ENCODE data around the gene TMEM271.

The TMEM271 gene

DNA sequence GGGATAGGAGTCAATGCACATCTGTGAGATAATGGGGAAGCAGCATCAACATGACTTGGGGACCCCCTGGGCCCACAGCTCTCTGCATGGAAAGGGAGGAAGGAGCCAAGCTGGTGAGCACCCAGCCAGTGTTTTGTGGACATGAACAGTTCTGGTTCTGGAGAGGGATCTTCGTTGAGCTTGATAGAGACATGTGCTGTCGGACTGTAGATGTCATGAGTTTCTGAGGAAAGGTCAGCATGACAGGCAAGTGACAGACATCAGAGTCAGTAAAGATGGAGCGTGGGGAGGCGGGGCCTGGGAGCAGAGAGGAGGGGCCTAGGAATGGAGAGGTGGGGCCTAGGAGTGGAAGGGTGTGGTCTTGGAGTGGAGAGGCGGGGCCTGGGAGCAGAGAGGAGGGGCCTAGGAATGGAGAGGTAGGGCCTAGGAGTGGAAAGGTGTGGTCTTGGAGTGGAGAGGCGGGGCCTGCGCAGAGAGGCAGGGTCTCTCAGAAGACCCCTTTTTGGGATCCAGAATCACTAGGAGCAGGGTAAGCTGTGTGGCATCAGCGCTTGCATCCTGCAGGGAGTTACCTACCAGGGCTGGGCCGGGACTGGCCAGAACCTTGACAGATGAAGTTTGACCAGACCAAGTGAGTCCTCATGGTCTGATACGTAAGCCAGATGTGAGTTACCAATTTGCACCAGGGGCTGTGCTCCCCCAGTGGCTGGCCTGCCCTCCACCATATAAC is 43.3 kb downstream of the TMEM271 start:
- in situ Hi-C loops (cut with HindIII; ENCODE audit: low sequenced_read_pairs) = no loop called here
- DNase-seq (ENCODE audit: low read depth) = no peak
- TF ChIP-seq, protein P1, sequence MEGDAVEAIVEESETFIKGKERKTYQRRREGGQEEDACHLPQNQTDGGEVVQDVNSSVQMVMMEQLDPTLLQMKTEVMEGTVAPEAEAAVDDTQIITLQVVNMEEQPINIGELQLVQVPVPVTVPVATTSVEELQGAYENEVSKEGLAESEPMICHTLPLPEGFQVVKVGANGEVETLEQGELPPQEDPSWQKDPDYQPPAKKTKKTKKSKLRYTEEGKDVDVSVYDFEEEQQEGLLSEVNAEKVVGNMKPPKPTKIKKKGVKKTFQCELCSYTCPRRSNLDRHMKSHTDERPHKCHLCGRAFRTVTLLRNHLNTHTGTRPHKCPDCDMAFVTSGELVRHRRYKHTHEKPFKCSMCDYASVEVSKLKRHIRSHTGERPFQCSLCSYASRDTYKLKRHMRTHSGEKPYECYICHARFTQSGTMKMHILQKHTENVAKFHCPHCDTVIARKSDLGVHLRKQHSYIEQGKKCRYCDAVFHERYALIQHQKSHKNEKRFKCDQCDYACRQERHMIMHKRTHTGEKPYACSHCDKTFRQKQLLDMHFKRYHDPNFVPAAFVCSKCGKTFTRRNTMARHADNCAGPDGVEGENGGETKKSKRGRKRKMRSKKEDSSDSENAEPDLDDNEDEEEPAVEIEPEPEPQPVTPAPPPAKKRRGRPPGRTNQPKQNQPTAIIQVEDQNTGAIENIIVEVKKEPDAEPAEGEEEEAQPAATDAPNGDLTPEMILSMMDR (IDR thresholded peaks at IDR 0.05; ENCODE audit: low read depth, low read length, missing control alignments) = no peak
- H3K4me3 ChIP-seq (ENCODE audit: low read depth, low read length) = no peak overlapping the region

DNA sequence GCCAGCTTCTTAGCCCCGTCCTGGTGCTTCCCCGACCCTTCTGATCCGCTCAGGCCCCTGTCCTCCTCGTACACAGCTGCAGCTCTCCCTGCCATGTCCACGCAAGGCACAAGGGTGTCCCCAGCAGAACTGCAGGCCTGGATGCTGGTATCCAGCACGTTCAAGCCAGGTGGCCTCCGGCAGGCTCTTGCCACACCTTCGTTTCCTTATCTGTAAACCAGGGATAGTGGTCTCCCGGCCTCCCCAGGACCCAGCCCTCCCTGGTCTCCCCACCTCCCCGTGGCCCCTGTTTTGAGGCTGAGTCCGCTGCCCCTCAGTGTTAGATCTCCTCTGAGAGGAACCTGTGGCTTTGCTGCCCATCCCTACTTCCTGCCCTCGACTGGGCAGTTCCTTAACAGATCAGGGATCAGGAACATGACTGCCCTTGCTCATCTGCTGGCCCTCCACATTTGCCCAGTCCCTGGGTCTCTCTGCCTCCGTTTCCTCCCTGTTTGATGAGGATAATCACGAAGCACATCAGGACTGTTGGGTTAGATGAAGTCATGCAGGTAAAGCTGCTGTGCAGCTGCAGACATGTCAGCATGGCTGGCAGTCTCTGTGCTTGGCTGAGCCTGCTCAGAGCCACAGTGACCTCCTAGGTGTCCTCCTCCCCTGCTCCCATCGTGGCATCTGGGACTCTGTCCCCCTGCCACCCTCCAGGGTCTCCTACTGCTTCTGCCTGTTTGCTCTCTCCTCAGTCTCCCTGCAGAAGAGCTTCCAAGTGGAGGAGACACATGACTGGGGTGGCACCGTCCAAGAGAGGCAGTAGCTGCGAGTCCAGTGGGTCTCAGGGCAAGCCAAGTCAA is 44.2 kb downstream of the TMEM271 start:
- no peak overlapping the region for H3K4me3 ChIP-seq (ENCODE audit: low read depth, low read length)
- no peak for DNase-seq (ENCODE audit: low read depth)
- in situ Hi-C loops (cut with HindIII; ENCODE audit: low sequenced_read_pairs) = no loop called here
- TF ChIP-seq, protein P1 (IDR thresholded peaks at IDR 0.05; ENCODE audit: low read depth, low read length, missing control alignments) = no peak

DNA sequence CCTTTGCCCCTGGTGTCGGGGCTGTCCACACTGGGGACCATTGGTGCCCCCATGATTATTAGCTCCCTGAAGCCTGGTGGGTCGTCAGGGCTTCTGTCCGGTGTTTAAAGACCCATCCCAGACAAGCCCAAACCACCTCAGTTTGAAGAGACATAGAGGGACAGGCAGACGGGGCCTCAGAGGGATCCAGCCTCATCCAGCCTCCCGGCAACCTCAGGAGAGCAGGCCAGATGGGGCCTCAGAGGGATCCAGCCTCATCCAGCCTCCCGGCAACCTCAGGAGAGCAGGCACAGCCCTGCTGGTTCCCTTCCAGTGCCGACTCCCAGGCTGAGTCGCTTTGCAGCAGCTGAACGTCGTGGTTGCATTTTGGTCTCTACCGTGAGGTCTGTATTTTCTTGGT is 45.0 kb downstream of the TMEM271 start:
- no peak overlapping the region for H3K4me3 ChIP-seq (ENCODE audit: low read depth, low read length)
- in situ Hi-C loops (cut with HindIII; ENCODE audit: low sequenced_read_pairs) = no loop called here
- TF ChIP-seq, protein P1 (IDR thresholded peaks at IDR 0.05; ENCODE audit: low read depth, low read length, missing control alignments) = no peak
- no peak for DNase-seq (ENCODE audit: low read depth)

DNA sequence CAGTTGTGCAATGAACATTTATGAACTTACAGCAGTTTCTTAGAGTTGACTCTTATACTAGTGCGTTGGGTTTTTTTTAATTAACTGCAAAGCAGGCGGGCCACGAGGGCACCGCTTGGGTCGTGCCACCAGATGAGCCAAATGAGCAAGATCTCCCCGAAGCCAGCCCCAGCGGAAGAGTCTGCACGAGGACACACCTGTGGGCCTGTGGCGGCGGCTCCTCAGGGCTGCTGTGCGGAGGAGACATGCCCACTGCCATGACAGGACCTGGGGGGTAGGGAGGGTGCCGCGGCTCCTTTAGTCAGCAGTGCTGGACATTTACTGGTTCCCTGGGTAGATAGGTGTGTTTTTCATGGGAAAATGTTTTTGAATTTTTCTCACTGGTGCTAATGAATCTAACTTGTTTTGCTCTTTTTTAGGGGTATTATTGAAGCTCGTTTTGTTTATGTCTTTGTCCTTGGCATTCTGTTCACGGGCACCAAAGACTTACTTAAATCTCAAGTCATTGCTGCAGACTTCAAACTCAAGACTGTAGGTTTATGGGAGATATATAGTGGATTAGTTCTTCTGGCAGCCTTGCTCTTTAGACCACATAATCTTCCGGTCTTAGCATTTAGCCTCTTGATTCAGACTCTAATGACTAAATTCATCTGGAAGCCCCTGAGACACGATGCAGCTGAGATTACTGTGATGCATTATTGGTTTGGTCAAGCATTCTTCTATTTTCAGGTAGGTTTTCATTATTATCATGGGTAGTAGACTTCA is 45.9 kb downstream of the TMEM271 start:
- in situ Hi-C loops (cut with HindIII; ENCODE audit: low sequenced_read_pairs) = no loop called here
- TF ChIP-seq, protein P1 (IDR thresholded peaks at IDR 0.05; ENCODE audit: low read depth, low read length, missing control alignments) = no peak
- no peak overlapping the region for H3K4me3 ChIP-seq (ENCODE audit: low read depth, low read length)
- DNase-seq (ENCODE audit: low read depth) = no peak

DNA sequence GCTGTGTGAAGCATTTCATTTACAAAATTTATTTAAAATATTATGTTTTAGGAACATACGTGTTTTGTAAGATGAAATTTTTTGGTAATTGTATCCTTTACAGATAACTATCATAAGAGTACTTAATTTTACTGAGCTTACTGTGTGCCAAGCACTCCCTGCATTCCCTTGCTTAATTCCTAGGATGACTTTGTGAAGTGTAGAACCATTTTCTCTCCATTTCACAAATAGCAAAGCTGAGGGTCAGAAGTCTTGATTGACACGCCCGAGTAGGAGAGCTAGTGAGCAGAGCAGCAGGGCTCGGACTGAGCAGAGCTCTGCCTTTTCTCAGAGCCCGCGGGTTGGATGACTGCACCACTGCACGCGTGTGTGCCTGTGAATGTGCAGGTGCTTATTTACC is 46.5 kb downstream of the TMEM271 start:
- no peak overlapping the region for H3K4me3 ChIP-seq (ENCODE audit: low read depth, low read length)
- TF ChIP-seq, protein P1 (IDR thresholded peaks at IDR 0.05; ENCODE audit: low read depth, low read length, missing control alignments) = no peak
- DNase-seq (ENCODE audit: low read depth) = no peak
- in situ Hi-C loops (cut with HindIII; ENCODE audit: low sequenced_read_pairs) = no loop called here

DNA sequence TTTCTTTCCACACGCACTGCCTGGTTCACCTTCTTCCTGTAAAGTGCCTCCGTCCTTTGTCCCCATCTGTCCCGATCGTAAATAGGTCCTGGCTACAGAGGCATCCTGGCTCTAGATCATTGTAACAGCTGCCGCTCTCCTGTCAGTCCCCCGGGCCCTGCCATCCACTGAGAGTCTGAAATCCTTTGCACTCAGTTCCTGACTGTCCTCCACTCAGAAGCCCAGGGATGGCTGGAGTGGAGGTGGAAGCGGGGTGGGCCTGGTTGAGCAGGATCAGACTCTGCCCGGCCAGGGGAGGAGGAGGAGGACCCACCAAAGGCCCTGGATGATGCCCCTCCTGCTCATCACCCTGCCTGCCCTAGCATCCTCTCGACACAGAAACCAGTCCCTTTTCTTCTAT is 47.3 kb downstream of the TMEM271 start:
- no peak overlapping the region for H3K4me3 ChIP-seq (ENCODE audit: low read depth, low read length)
- TF ChIP-seq, protein P1 (IDR thresholded peaks at IDR 0.05; ENCODE audit: low read depth, low read length, missing control alignments) = no peak
- in situ Hi-C loops (cut with HindIII; ENCODE audit: low sequenced_read_pairs) = no loop called here
- no peak for DNase-seq (ENCODE audit: low read depth)

Data from astrocyte of the cerebellum (primary cell).